Right renal cortex interstitium (tissue), 3 donors: ENCODE data around the gene IQSEC3. TPM values are rescaled to one million over a fixed set of nuclear protein-coding genes. Genes with fewer than 3 reads are reported as not detected.

Experiments
- DNase-seq, 3 donors: peaks; one replicate each; pipeline ENCODE4 v3.0.0-alpha.2; 2013; ENCODE audit warnings: low read depth in 3 of 3, low spot score in 2 of 3
- polyA plus RNA-seq, 3 donors: library from polyadenylated mRNA; unstranded; fragments of 120-200 nt; gene quantifications; one replicate each; pipeline ENCODE4 v1.2.1, GENCODE V29; 2013; ENCODE audit not compliant: insufficient read length in 3 of 3

The IQSEC3 gene
- polyA plus RNA-seq, 3 donors = 4.5 to 6.7 (median 5.7) TPM

- DNase-seq = no peak
Observed at GRCh38 chr12:108594-108993, 42.0 kb downstream of the IQSEC3 start.

- DNase-seq = no peak
Observed at GRCh38 chr12:109446-109845, 42.9 kb downstream of the IQSEC3 start.

GRCh38 chr12:109872-110271 is 43.3 kb downstream of the IQSEC3 start:
- DNase-seq = no peak

- no peak for DNase-seq
Observed at GRCh38 chr12:111699-112493, 45.3 kb downstream of the IQSEC3 start.

GRCh38 chr12:113347-113746 is 46.8 kb downstream of the IQSEC3 start:
- no peak for DNase-seq

- no peak for DNase-seq
Observed at GRCh38 chr12:114626-115211, 48.2 kb downstream of the IQSEC3 start.

GRCh38 chr12:115518-115917 is 49.0 kb downstream of the IQSEC3 start:
- no peak for DNase-seq

GRCh38 chr12:115960-116915 is 49.7 kb downstream of the IQSEC3 start:
- no peak for DNase-seq

GRCh38 chr12:117311-117710 is 50.7 kb downstream of the IQSEC3 start:
- DNase-seq = no peak

GRCh38 chr12:117816-118345 is 51.3 kb downstream of the IQSEC3 start:
- DNase-seq = no peak

- DNase-seq = no peak
Observed at GRCh38 chr12:118591-118990, 52.0 kb downstream of the IQSEC3 start.

GRCh38 chr12:120951-121350 is 54.4 kb downstream of the IQSEC3 start:
- DNase-seq = no peak

GRCh38 chr12:121647-122046 is 55.1 kb downstream of the IQSEC3 start:
- DNase-seq = no peak

- no peak for DNase-seq
Observed at GRCh38 chr12:125075-125474, 58.5 kb downstream of the IQSEC3 start.

- DNase-seq = no peak
Observed at GRCh38 chr12:125566-125965, 59.0 kb downstream of the IQSEC3 start.

GRCh38 chr12:128079-128478 is 61.5 kb downstream of the IQSEC3 start:
- DNase-seq = no peak

GRCh38 chr12:129001-129400 is 62.4 kb downstream of the IQSEC3 start:
- DNase-seq = no peak

GRCh38 chr12:130519-130918 is 64.0 kb downstream of the IQSEC3 start:
- DNase-seq = no peak

- DNase-seq = no peak
Observed at GRCh38 chr12:131008-131407, 64.4 kb downstream of the IQSEC3 start.

- DNase-seq = no peak
Observed at GRCh38 chr12:131732-132495, 65.3 kb downstream of the IQSEC3 start.
